WERI-Rb-1 (cell line): Measurements from ENCODE around the gene DHX32.

ENCODE experiments used
- DNase-seq: peaks from one replicate; pipeline ENCODE4 v3.0.0-alpha.2; 2020
- H3K27ac ChIP-seq: fragments of 250-450 bp; sonication (Bioruptor Pico); 2 replicates; pipeline ENCODE4 v1.5.1; 2020; ENCODE audit warnings: mild to moderate bottlenecking, moderate library complexity
- H3K27me3 ChIP-seq: fragments of 250-450 bp; sonication (Bioruptor Pico); 2 replicates; pipeline ENCODE4 v1.5.1; 2021; ENCODE audit warnings: mild to moderate bottlenecking, low read depth, moderate library complexity; ENCODE audit not compliant: insufficient read depth, severe bottlenecking
- H3K36me3 ChIP-seq: fragments of 250-450 bp; sonication (Bioruptor Pico); 2 replicates; pipeline ENCODE4 v1.5.1; 2020; ENCODE audit warnings: mild to moderate bottlenecking, moderate library complexity
- H3K4me3 ChIP-seq: 2 replicates; pipeline ENCODE4 v1.5.1; 2011; ENCODE audit warnings: low read depth, mild to moderate bottlenecking, control low read depth, low read length
- H3K9me3 ChIP-seq: fragments of 250-450 bp; sonication (Bioruptor Pico); 2 replicates; pipeline ENCODE4 v1.5.1; 2021; ENCODE audit warnings: mild to moderate bottlenecking, moderate library complexity; ENCODE audit not compliant: severe bottlenecking
- CTCF ChIP-seq: IDR thresholded peaks from 2 replicates; pipeline ENCODE4 v1.5.1; 2011; ENCODE audit warnings: low read depth, mild to moderate bottlenecking, control low read depth, inconsistent platforms, low read length

The DHX32 gene

GRCh38 chr10:125843603-125844329, 37.3 kb downstream of the DHX32 start:
- DNase-seq = no peak
- H3K9me3 ChIP-seq = no peaks in the 10 kb centered on the region
- H3K27ac ChIP-seq = no peak overlapping the region
- H3K4me3 ChIP-seq = no peak overlapping the region
- H3K36me3 ChIP-seq = peaks cover 36% of the 10 kb centered on the region
- no peak for TF ChIP-seq CTCF
- H3K27me3 ChIP-seq = no peaks in the 10 kb centered on the region

- H3K9me3 ChIP-seq = no peaks in the 10 kb centered on the region
- no peak for TF ChIP-seq CTCF
These were observed 40.1 kb downstream of the DHX32 start for GRCh38 chr10:125840955-125841354.

GRCh38 chr10:125840406-125840805, 40.7 kb downstream of the DHX32 start:
- peaks cover 62% of the 10 kb centered on the region for H3K36me3 ChIP-seq
- H3K27me3 ChIP-seq = no peaks in the 10 kb centered on the region
- no peak for DNase-seq
- no peak for TF ChIP-seq CTCF
- H3K4me3 ChIP-seq = no peak overlapping the region
- H3K27ac ChIP-seq = no peak overlapping the region
- H3K9me3 ChIP-seq = no peaks in the 10 kb centered on the region

More at GRCh38 chr10:125840955-125841354, 40.1 kb downstream of the DHX32 start:
- Histone ChIP-seq H3K36me3 (peaks cover 59% of the 10 kb centered on the region), H3K27ac (no peak overlapping the region), H3K4me3 (no peak overlapping the region), H3K27me3 (no peaks in the 10 kb centered on the region)
- DNase-seq = no peak

- H3K4me3 ChIP-seq = no peak overlapping the region
- H3K9me3 ChIP-seq = no peaks in the 10 kb centered on the region
- H3K27me3 ChIP-seq = no peaks in the 10 kb centered on the region
- no peak overlapping the region for H3K27ac ChIP-seq
- H3K36me3 ChIP-seq = peaks cover 76% of the 10 kb centered on the region
- no peak for TF ChIP-seq CTCF
- DNase-seq = no peak
These were observed 42.1 kb downstream of the DHX32 start for GRCh38 chr10:125838802-125839575.

GRCh38 chr10:125836746-125837145, 44.3 kb downstream of the DHX32 start:
- no peak for TF ChIP-seq CTCF
- H3K36me3 ChIP-seq = peaks cover 90% of the 10 kb centered on the region
- H3K27me3 ChIP-seq = no peaks in the 10 kb centered on the region
- H3K9me3 ChIP-seq = no peaks in the 10 kb centered on the region
- H3K4me3 ChIP-seq = no peak overlapping the region
- DNase-seq = no peak
- no peak overlapping the region for H3K27ac ChIP-seq
